HEK293T (cell line): ENCODE data around the gene MSLN.

ENCODE experiments used
- PKNOX1 ChIP-seq: fragments of 450-650 bp; IDR thresholded peaks from 2 replicates; pipeline ENCODE4 v1.6.1; 2016
- SUZ12 ChIP-seq: fragments of 450-650 bp; IDR thresholded peaks from 2 replicates; pipeline ENCODE4 v1.6.1; 2016; ENCODE audit warnings: mild to moderate bottlenecking

GRCh38 chr16:732332-732731 is 28.2 kb upstream of the MSLN start:
- TF ChIP-seq PKNOX1 (no peak), SUZ12 (no peak)
